ENCODE measurements around the gene CBFB. TPM values are rescaled to one million over a fixed set of nuclear protein-coding genes. Genes with fewer than 3 reads are reported as not detected.

CBFB gene
- total and polyA plus RNA-seq, 9 of the 15 experiments (the other 6 are each of a cell fraction or from before 2014, with no cell fraction given) = 22.0 to 112 (median 66.5) TPM

DNA sequence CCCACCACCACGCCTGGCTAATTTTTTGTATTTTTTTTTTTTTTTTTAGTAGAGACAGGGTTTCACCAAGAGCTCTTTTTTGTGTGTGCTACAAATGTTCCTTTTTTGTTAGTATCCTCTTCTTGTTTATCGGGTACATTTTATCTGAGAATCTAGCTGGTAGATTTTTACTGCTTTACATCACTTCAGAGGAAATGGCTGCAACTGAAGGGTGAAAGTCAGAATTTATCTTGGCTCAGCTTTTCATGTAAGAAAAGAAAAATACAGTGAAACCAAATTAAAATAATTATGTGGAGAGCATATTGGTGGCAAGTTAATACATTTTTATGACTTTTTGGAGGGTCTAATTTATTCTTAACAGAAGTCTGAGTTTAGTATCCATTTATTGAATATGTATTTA lies 26.0 kb downstream of the CBFB start:
- no TSS peak for BruUV-seq (replicated peaks)
- ATAC-seq (no peak), FAIRE-seq (no peak), DNase-seq (ENCODE audit: extremely low read depth in 1 of 4, low spot score in 3 of 4) (no peak)
- Histone ChIP-seq H3K79me2 (ENCODE audit: control insufficient read depth, insufficient read depth, low read length) (peaks cover 44% of the 10 kb centered on the region), H3K27ac (ENCODE audit: extremely low read depth, low read depth, low read length) (no peak overlapping the region), H4K20me1 (replicated peaks; ENCODE audit: control insufficient read depth, insufficient read depth, low read length) (peaks cover 4% of the 10 kb centered on the region), H3K4me1 (replicated peaks in 1 of 2; ENCODE audit: control insufficient read depth in 2 of 2, insufficient read depth in 2 of 2, low read length in 2 of 2) (peaks cover 13% of the 10 kb centered on the region in 2 experiments), H2AFZ (ENCODE audit: low read depth, low read length) (no peak overlapping the region), H3K4me2 (ENCODE audit: insufficient read depth, low read length) (no peak overlapping the region), H3K9me1 (ENCODE audit: control insufficient read depth, insufficient read depth, low read length) (no peaks in the 10 kb centered on the region), H3K27me3 (ENCODE audit: control insufficient read depth in 2 of 2, insufficient read depth in 2 of 2, low read length in 2 of 2) (no peaks in the 10 kb centered on the region), H3K9ac (ENCODE audit: insufficient read depth in 1 of 2, low read depth in 2 of 2, low read length in 2 of 2) (no peak overlapping the region), H3K9me3 (replicated peaks; ENCODE audit: control insufficient read depth, insufficient read depth, low read depth, low read length) (no peaks in the 10 kb centered on the region), H3K4me3 (no peak overlapping the region), H3K36me3 (ENCODE audit: control insufficient read depth, insufficient read depth, low read length) (peaks cover 18% of the 10 kb centered on the region)
- in situ Hi-C loops (cut with MboI) (no loop called here), intact Hi-C loops (cut with micrococcal nuclease) (no loop called here)
- 89% methylated on average over 1 of the region's 2 CpGs for WGBS (ENCODE audit: insufficient coverage, low coverage, missing lambda C conversion rate)
- ChIA-PET POLR2A (interaction anchor here (1.7 to 5.0 kb wide), 2 partner anchors 12 to 14 kb away, joined by 3 to 28 read pairs; no protein-coding TSS in a partner anchor), CTCF (ENCODE audit: low intra/inter-chr PET ratio) (no interaction called here)
- no peak for TF ChIP-seq MXI1 (IDR thresholded peaks at IDR 0.05; ENCODE audit: low read depth, low read length)
- no peak for TF ChIP-seq TSC22D4 (tag; IDR thresholded peaks at IDR 0.05)
- TF ChIP-seq EP300 (IDR thresholded peaks at IDR 0.05; ENCODE audit: low read length) = no peak
- TF ChIP-seq, protein P1, sequence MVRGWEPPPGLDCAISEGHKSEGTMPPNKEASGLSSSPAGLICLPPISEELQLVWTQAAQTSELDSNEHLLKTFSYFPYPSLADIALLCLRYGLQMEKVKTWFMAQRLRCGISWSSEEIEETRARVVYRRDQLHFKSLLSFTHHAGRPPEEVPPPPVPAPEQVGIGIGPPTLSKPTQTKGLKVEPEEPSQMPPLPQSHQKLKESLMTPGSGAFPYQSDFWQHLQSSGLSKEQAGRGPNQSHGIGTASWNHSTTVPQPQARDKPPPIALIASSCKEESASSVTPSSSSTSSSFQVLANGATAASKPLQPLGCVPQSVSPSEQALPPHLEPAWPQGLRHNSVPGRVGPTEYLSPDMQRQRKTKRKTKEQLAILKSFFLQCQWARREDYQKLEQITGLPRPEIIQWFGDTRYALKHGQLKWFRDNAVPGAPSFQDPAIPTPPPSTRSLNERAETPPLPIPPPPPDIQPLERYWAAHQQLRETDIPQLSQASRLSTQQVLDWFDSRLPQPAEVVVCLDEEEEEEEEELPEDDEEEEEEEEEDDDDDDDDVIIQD (CRISPR knock-in tag; IDR thresholded peaks at IDR 0.05) = no peak
- no peak for TF ChIP-seq ATF7 (IDR thresholded peaks at IDR 0.05)
- TF ChIP-seq POLR3G (IDR thresholded peaks at IDR 0.05; ENCODE audit: extremely low read depth, insufficient read length, insufficient replicate concordance) = no peak
- TF ChIP-seq MAFF (IDR thresholded peaks at IDR 0.05; ENCODE audit: low read length) = no peak
- TF ChIP-seq, protein P2, sequence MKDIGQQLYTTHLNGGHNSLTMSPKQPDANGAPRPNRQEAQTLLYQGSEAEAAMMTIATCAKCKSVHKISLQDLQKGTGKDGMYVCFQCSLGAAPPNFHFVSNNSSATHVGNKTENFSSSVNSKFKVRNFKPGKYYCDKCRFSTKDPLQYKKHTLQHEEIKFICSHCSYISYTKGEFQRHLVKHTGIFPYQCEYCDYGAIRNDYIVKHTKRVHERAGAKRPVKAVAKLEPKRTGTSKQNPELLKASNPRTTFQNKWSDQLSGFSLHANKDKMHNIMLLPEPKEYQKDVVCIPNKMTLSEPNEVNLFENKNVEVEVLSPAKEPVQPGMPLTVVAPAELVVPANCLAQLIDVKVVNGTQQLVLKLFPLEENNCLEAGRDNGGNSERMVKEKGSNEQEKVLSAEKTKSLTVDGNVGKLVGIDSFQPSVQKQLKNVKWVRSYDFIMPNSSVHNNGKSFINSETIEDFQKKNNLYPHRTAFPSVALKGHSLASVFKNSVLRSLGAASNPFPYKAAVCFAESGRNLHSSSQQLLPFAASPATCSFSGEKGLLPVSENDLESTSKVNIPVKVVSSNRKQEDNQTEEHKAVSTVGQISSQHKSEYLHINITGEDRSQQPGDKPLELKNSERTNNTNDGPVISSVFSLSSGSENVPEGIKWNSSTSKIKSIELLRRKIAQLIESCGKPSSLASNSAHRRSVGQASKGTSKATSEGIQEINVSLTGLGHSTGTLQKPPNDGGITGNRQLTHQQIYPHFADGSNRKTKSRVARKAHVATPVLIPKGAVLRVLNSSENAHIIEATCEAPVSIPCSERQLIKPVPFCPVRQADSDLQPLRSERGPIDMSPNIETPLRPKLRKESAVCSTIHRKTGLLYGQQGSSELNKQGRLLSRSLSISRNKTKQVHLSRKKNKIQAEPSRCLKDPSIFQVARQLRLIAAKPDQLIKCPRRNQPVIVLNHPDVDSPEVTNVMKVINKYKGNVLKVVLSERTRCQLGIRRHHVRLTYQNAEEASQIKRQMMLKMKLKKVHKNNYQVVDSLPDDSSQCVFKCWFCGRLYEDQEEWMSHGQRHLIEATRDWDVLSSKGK (CRISPR knock-in tag; IDR thresholded peaks at IDR 0.05) = no peak
- no peak for TF ChIP-seq ZKSCAN1 (IDR thresholded peaks at IDR 0.05; ENCODE audit: low read depth, low read length)
- no peak for TF ChIP-seq CBX3 (IDR thresholded peaks at IDR 0.05; ENCODE audit: borderline replicate concordance in 1 of 2, low read length in 2 of 2)
- TF ChIP-seq, protein P3, sequence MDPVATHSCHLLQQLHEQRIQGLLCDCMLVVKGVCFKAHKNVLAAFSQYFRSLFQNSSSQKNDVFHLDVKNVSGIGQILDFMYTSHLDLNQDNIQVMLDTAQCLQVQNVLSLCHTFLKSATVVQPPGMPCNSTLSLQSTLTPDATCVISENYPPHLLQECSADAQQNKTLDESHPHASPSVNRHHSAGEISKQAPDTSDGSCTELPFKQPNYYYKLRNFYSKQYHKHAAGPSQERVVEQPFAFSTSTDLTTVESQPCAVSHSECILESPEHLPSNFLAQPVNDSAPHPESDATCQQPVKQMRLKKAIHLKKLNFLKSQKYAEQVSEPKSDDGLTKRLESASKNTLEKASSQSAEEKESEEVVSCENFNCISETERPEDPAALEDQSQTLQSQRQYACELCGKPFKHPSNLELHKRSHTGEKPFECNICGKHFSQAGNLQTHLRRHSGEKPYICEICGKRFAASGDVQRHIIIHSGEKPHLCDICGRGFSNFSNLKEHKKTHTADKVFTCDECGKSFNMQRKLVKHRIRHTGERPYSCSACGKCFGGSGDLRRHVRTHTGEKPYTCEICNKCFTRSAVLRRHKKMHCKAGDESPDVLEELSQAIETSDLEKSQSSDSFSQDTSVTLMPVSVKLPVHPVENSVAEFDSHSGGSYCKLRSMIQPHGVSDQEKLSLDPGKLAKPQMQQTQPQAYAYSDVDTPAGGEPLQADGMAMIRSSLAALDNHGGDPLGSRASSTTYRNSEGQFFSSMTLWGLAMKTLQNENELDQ (CRISPR knock-in tag; IDR thresholded peaks at IDR 0.05; ENCODE audit: borderline replicate concordance) = no peak
- TF ChIP-seq, protein P4, sequence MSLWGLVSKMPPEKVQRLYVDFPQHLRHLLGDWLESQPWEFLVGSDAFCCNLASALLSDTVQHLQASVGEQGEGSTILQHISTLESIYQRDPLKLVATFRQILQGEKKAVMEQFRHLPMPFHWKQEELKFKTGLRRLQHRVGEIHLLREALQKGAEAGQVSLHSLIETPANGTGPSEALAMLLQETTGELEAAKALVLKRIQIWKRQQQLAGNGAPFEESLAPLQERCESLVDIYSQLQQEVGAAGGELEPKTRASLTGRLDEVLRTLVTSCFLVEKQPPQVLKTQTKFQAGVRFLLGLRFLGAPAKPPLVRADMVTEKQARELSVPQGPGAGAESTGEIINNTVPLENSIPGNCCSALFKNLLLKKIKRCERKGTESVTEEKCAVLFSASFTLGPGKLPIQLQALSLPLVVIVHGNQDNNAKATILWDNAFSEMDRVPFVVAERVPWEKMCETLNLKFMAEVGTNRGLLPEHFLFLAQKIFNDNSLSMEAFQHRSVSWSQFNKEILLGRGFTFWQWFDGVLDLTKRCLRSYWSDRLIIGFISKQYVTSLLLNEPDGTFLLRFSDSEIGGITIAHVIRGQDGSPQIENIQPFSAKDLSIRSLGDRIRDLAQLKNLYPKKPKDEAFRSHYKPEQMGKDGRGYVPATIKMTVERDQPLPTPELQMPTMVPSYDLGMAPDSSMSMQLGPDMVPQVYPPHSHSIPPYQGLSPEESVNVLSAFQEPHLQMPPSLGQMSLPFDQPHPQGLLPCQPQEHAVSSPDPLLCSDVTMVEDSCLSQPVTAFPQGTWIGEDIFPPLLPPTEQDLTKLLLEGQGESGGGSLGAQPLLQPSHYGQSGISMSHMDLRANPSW (CRISPR knock-in tag; IDR thresholded peaks at IDR 0.05) = no peak
- TF ChIP-seq ADNP (tag; IDR thresholded peaks at IDR 0.05) = no peak
